ENCODE measurements around the gene ASRGL1. TPM values are rescaled to one million over a fixed set of nuclear protein-coding genes. Genes with fewer than 3 reads are reported as not detected.
"Not testable (repeated sequence)": the region's sequence is repeated elsewhere in the genome, so short reads cannot be mapped to it uniquely, and the experiment has no call there.

Gene ASRGL1
- total RNA-seq, 1 donor from 2014 or later, result 3.2 TPM

GRCh38 chr11:62338218-62338617, 970 bp downstream of the ASRGL1 start:
- H3K79me2 ChIP-seq (ENCODE audit: insufficient read depth, low read length), result no peaks in the 10 kb centered on the region
- FAIRE-seq, result no peak
- peaks cover 6% of the 10 kb centered on the region for H3K27me3 ChIP-seq (ENCODE audit: insufficient read depth, low read length)
- no peak for TF ChIP-seq CTCF (IDR thresholded peaks at IDR 0.05; ENCODE audit: insufficient read depth, low read depth, low read length)
- TF ChIP-seq EZH2 (IDR thresholded peaks at IDR 0.05; ENCODE audit: insufficient read depth, low read length), result no peak
- H3K9ac ChIP-seq (ENCODE audit: low read length), result peak overlapping the region; percentile 71
- no peak overlapping the region for H3K27ac ChIP-seq (ENCODE audit: low read depth, low read length)
- DNase-seq (ENCODE audit: low read depth), result no peak
- H3K4me1 ChIP-seq (ENCODE audit: insufficient read depth, low read length), result peaks cover 4% of the 10 kb centered on the region
- no peaks in the 10 kb centered on the region for H3K36me3 ChIP-seq (ENCODE audit: insufficient read depth, low read length)
- Mint-ChIP-seq H3K27me3 (ENCODE audit: low read depth, unreplicated experiment) (peaks cover 36% of the 10 kb centered on the region), H3K9me3 (ENCODE audit: unreplicated experiment) (no peaks in the 10 kb centered on the region), H3K4me3 (ENCODE audit: unreplicated experiment) (peak overlapping the region; percentile 86), H3K27ac (ENCODE audit: unreplicated experiment) (no peak overlapping the region), H3K36me3 (ENCODE audit: low read depth, unreplicated experiment) (no peaks in the 10 kb centered on the region), H3K4me1 (ENCODE audit: low read depth, unreplicated experiment) (no peaks in the 10 kb centered on the region)
- H3K4me2 ChIP-seq (ENCODE audit: low read length), result peak overlapping the region; percentile 98
- H3K4me3 ChIP-seq (ENCODE audit: insufficient read depth, low read depth, low read length), result peak overlapping the region; percentile 69
- H3K9me3 ChIP-seq (ENCODE audit: insufficient read depth, low read depth, low read length), result no peaks in the 10 kb centered on the region
- H2AFZ ChIP-seq (ENCODE audit: low read depth, low read length), result peak overlapping the region; percentile 92
- H4K20me1 ChIP-seq (ENCODE audit: insufficient read depth, low read length), result no peaks in the 10 kb centered on the region

GRCh38 chr11:62340269-62340901, 3.1 kb downstream of the ASRGL1 start:
- H4K20me1 ChIP-seq (ENCODE audit: insufficient read depth, low read length), result no peaks in the 10 kb centered on the region
- no peaks in the 10 kb centered on the region for H3K9me3 Mint-ChIP-seq (ENCODE audit: unreplicated experiment)
- no peaks in the 10 kb centered on the region for H3K4me1 Mint-ChIP-seq (ENCODE audit: low read depth, unreplicated experiment)
- no peak overlapping the region for H3K27ac Mint-ChIP-seq (ENCODE audit: unreplicated experiment)
- H3K9me3 ChIP-seq (ENCODE audit: insufficient read depth, low read depth, low read length), result no peaks in the 10 kb centered on the region
- H3K27me3 ChIP-seq (ENCODE audit: insufficient read depth, low read length), result peaks cover 4% of the 10 kb centered on the region
- DNase-seq (ENCODE audit: low read depth) (peak; percentile 24), FAIRE-seq (no peak)
- TF ChIP-seq CTCF (IDR thresholded peaks at IDR 0.05; ENCODE audit: insufficient read depth, low read depth, low read length) (peak; percentile 64), EZH2 (IDR thresholded peaks at IDR 0.05; ENCODE audit: insufficient read depth, low read length) (no peak)
- H3K4me1 ChIP-seq (ENCODE audit: insufficient read depth, low read length), result peaks cover 4% of the 10 kb centered on the region
- no peak overlapping the region for H3K9ac ChIP-seq (ENCODE audit: low read length)
- H3K4me2 ChIP-seq (ENCODE audit: low read length), result no peak overlapping the region
- H3K27ac ChIP-seq (ENCODE audit: low read depth, low read length), result no peak overlapping the region
- H3K79me2 ChIP-seq (ENCODE audit: insufficient read depth, low read length), result no peaks in the 10 kb centered on the region
- no peaks in the 10 kb centered on the region for H3K36me3 ChIP-seq (ENCODE audit: insufficient read depth, low read length)
- H3K36me3 Mint-ChIP-seq (ENCODE audit: low read depth, unreplicated experiment), result no peaks in the 10 kb centered on the region
- H3K4me3 Mint-ChIP-seq (ENCODE audit: unreplicated experiment), result no peak overlapping the region
- no peak overlapping the region for H3K4me3 ChIP-seq (ENCODE audit: insufficient read depth, low read depth, low read length)
- H3K27me3 Mint-ChIP-seq (ENCODE audit: low read depth, unreplicated experiment), result peaks cover 18% of the 10 kb centered on the region
- H2AFZ ChIP-seq (ENCODE audit: low read depth, low read length), result no peak overlapping the region

- Mint-ChIP-seq H3K36me3 (ENCODE audit: low read depth, unreplicated experiment) (no peaks in the 10 kb centered on the region), H3K4me3 (ENCODE audit: unreplicated experiment) (no peak overlapping the region), H3K27ac (ENCODE audit: unreplicated experiment) (no peak overlapping the region), H3K4me1 (ENCODE audit: low read depth, unreplicated experiment) (no peaks in the 10 kb centered on the region), H3K27me3 (ENCODE audit: low read depth, unreplicated experiment) (peaks cover 7% of the 10 kb centered on the region), H3K9me3 (ENCODE audit: unreplicated experiment) (no peaks in the 10 kb centered on the region)
- FAIRE-seq, result no peak
- no peak for DNase-seq (ENCODE audit: low read depth)
- no peak overlapping the region for H3K4me3 ChIP-seq (ENCODE audit: insufficient read depth, low read depth, low read length)
- H4K20me1 ChIP-seq (ENCODE audit: insufficient read depth, low read length), result no peaks in the 10 kb centered on the region
- no peak overlapping the region for H3K27ac ChIP-seq (ENCODE audit: low read depth, low read length)
- H3K4me1 ChIP-seq (ENCODE audit: insufficient read depth, low read length), result peaks cover 4% of the 10 kb centered on the region
- H3K4me2 ChIP-seq (ENCODE audit: low read length), result no peak overlapping the region
- H3K9me3 ChIP-seq (ENCODE audit: insufficient read depth, low read depth, low read length), result no peaks in the 10 kb centered on the region
- H3K9ac ChIP-seq (ENCODE audit: low read length), result no peak overlapping the region
- H3K36me3 ChIP-seq (ENCODE audit: insufficient read depth, low read length), result no peaks in the 10 kb centered on the region
- H3K79me2 ChIP-seq (ENCODE audit: insufficient read depth, low read length), result no peaks in the 10 kb centered on the region
- no peaks in the 10 kb centered on the region for H3K27me3 ChIP-seq (ENCODE audit: insufficient read depth, low read length)
- TF ChIP-seq CTCF (IDR thresholded peaks at IDR 0.05; ENCODE audit: insufficient read depth, low read depth, low read length), result no peak
- H2AFZ ChIP-seq (ENCODE audit: low read depth, low read length), result no peak overlapping the region
Observed at GRCh38 chr11:62341588-62341987, 4.3 kb downstream of the ASRGL1 start.

DNA sequence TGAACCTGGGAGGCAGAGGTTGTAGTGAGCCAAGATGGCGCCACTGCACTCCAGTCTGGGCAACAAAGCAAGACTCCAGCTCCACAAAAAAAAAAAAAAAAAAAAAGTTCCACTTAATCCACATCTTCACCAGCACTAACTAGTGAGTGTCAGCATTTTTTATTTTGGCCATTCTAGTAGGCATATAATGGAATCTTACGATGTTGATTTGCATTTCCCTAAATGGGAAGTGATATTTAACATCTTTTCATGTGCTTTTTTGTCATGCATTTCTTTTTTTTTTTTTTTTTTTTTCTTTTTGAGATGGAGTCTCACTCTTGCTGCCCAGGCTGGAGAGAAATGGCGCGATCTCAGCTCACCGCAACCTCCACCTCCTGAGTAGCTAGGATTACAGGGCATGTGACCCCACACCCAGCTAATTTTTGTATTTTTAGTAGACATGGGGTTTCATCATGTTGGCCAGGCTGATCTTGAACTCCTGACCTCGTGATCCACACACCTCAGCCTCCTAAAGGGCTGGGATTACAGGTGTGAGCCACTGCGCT, 6.5 kb downstream of the ASRGL1 start:
- not testable (repeated sequence) for H3K27me3 Mint-ChIP-seq (ENCODE audit: low read depth, unreplicated experiment)

More for the DNA sequence above, 6.5 kb downstream of the ASRGL1 start:
- not testable (repeated sequence) for H3K4me3 Mint-ChIP-seq (ENCODE audit: unreplicated experiment); FAIRE-seq; H3K4me3 ChIP-seq (ENCODE audit: insufficient read depth, low read depth, low read length); H4K20me1 ChIP-seq (ENCODE audit: insufficient read depth, low read length); DNase-seq (ENCODE audit: low read depth); H3K27ac Mint-ChIP-seq (ENCODE audit: unreplicated experiment); H3K4me2 ChIP-seq (ENCODE audit: low read length); H3K27ac ChIP-seq (ENCODE audit: low read depth, low read length); H3K4me1 ChIP-seq (ENCODE audit: insufficient read depth, low read length); H3K9me3 Mint-ChIP-seq (ENCODE audit: unreplicated experiment); H3K79me2 ChIP-seq (ENCODE audit: insufficient read depth, low read length); H2AFZ ChIP-seq (ENCODE audit: low read depth, low read length); H3K27me3 ChIP-seq (ENCODE audit: insufficient read depth, low read length); H3K9me3 ChIP-seq (ENCODE audit: insufficient read depth, low read depth, low read length); H3K4me1 Mint-ChIP-seq (ENCODE audit: low read depth, unreplicated experiment); H3K36me3 ChIP-seq (ENCODE audit: insufficient read depth, low read length); H3K36me3 Mint-ChIP-seq (ENCODE audit: low read depth, unreplicated experiment); H3K9ac ChIP-seq (ENCODE audit: low read length)

All from astrocyte (in vitro differentiated cells and primary cell).